Fibroblast of the aortic adventitia (primary cell): ENCODE measurements around the gene CLSTN1. TPM values are rescaled to one million over a fixed set of nuclear protein-coding genes. Genes with fewer than 3 reads are reported as not detected.
A peak's percentile ranks its signal among the peaks of the same experiment; 100 is the strongest.

ENCODE experiments used
- DNase-seq: peaks from one replicate; pipeline ENCODE4 v3.0.0-alpha.2; 2010; ENCODE audit warnings: low read depth
- H3K4me3 ChIP-seq: 2 replicates; pipeline ENCODE4 v1.5.1; 2011; ENCODE audit warnings: low read depth, mild to moderate bottlenecking, control low read depth, low read length, moderate library complexity
- CTCF ChIP-seq: IDR thresholded peaks from 2 replicates; pipeline ENCODE4 v1.5.1; 2011; ENCODE audit warnings: mild to moderate bottlenecking, low read length, control low read depth, inconsistent platforms; ENCODE audit not compliant: insufficient read depth
- total RNA-seq: library from RNA; depleted of rRNA; stranded (reverse); fragments of >200 nt; gene quantifications from 2 replicates; pipeline ENCODE4 v1.2.3, GENCODE V29; 2012; ENCODE audit warnings: low replicate concordance

The CLSTN1 gene
- total RNA-seq, 1 donor, result 61.5 TPM

GRCh38 chr1:9780554-9781110 is 43.1 kb downstream of the CLSTN1 start:
- H3K4me3 ChIP-seq, result no peak overlapping the region
- DNase-seq, result no peak
- no peak for TF ChIP-seq CTCF

GRCh38 chr1:9778905-9779304 is 44.9 kb downstream of the CLSTN1 start:
- DNase-seq, result no peak
- H3K4me3 ChIP-seq, result no peak overlapping the region
- TF ChIP-seq CTCF, result no peak

GRCh38 chr1:9776685-9777084 is 47.1 kb downstream of the CLSTN1 start:
- no peak for DNase-seq
- no peak overlapping the region for H3K4me3 ChIP-seq
- TF ChIP-seq CTCF, result no peak

GRCh38 chr1:9774712-9775679 is 48.8 kb downstream of the CLSTN1 start:
- no peak for DNase-seq
- no peak overlapping the region for H3K4me3 ChIP-seq
- no peak for TF ChIP-seq CTCF

- TF ChIP-seq CTCF, result no peak
- DNase-seq, result peak; percentile 40
- H3K4me3 ChIP-seq, result no peak overlapping the region
Observed at GRCh38 chr1:9770298-9770697, 53.5 kb downstream of the CLSTN1 start.

GRCh38 chr1:9768983-9769382 is 54.8 kb downstream of the CLSTN1 start:
- no peak overlapping the region for H3K4me3 ChIP-seq
- no peak for DNase-seq
- no peak for TF ChIP-seq CTCF
